HG03045 (cell line): ENCODE measurements around the gene UBE2E2.

ENCODE experiments used
- ATAC-seq: cut with Tn5 transposase; IDR thresholded peaks from one replicate; pipeline ENCODE4 v1.9.1; 2021; ENCODE audit warnings: mild to moderate bottlenecking, moderate library complexity; ENCODE audit not compliant: unreplicated experiment

Gene UBE2E2

DNA sequence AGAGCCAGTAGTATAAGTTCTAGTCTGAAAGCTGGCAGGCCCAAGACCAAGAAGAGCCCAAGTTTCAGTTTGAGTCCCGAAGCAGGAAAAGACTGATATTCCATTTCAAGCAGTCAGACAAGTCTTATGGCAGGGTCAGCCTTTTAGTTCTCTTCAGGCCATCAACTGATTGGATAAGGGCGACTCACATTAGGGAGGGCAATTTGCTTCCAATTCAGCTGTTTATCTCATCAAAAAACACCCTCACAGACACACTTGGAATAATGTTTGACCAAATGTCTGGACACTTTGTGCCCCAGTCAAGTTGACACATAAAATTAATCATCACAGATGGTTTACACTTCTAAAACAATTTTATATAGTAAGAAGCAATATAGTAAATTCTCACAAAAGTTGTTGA, 69.7 kb downstream of the UBE2E2 start:
- ATAC-seq, result no peak

DNA sequence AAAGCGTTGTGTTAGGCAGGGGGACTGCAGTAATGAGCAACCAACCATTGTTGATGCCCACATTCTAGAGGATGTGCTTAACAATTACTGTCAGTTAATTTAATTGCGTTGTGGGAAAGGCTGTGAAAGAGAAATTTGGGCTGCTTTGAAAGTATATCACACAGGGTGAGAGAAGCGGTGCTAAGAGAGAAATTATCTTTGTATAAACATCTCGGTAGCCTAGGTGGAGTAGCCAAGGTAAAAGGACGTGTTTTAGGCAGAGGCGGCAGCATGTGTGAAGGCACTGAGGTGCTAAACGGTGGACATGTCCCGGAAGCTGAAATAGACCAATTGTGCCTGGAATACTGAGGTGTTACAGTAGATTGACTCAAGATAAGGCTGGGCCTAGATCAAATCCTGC, 71.9 kb downstream of the UBE2E2 start:
- no peak for ATAC-seq

DNA sequence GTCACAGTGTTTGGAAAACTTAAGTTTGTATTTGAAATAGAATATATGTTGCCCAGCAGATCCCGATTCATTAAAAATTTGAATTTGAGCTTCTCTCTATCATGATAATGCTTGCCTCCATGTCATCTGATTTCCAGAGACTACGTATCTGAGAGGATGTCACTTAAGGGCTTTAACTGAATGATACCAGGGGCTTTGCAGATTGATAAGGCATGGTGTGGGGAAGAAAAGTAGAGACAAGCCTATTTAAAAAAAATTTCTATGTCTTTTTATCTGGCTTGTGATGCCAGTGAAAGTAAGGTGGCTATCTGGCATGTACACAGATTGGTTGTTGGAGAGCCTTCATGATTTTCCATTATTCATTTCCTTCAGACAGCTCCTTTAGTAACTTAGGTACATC, 72.7 kb downstream of the UBE2E2 start:
- ATAC-seq, result no peak

DNA sequence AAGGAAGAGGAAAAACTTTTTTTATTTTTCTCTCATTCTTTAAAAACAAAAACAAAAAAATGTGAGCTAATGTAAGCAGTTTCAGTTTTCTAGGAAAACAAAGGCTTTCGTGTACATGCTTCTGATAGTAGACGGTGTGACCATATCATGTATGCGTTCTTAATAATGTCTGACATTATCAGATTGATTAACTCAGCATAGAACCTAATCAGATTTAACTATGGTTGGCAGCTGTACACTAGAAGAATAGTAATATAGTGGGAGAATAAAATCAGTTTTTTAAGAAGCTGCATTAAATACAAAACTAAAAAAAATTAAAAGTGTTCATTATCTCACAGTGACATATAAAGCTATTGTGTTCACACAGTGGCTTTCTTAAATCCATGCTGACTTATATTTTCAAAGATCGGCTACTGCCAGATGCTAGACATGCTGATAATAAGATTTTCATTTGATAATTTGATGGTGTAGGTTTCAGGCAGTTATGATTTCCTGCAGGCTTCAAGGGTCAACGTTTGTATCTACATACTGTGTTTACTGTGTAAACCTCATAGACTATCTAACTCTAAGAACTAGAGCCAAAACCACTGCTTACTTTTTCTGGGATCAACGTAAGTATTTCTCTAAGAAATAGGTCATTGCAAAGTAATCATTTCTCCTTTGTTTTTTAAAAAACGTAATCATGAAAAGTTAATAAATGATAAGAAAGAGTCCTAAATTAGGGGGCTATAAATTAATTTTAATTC, 74.0 kb downstream of the UBE2E2 start:
- no peak for ATAC-seq

DNA sequence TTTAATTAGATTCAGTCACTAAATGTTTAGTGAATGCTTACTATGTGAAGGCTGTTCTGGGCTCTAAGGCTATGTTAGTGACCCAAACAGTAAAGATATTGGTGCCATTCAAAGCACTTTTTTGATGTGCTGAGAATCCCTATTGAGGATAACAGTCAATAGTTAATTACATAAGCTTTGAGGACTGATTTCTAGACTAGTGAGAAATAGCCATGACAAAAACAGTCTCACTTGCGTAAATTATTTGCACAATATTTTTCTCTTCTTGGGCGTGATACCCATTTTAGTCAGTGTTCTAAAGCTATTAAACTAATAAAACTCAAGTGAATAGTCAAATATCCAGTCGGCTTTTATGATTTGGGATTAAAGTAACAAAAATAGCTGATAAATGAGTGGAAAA, 74.6 kb downstream of the UBE2E2 start:
- ATAC-seq, result no peak

DNA sequence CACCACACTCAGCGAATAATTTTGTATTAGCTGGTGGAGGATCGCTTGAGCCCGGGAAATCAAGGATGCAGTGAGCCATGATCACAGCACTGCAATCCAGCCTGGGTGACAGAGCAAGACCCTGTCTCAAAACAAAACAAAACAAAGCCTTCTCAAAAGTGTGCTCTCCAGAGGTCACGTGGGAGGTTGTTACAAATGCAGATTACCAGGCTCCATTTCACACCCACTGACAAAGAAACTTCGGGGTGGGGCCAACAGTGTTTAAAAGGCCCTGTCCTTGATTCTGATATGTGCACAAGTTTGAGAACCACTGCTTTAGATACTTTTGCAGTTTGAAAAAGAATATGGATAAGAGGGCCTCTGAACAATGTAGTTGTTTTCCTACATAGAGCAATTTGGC, 80.5 kb downstream of the UBE2E2 start:
- ATAC-seq, result no peak

DNA sequence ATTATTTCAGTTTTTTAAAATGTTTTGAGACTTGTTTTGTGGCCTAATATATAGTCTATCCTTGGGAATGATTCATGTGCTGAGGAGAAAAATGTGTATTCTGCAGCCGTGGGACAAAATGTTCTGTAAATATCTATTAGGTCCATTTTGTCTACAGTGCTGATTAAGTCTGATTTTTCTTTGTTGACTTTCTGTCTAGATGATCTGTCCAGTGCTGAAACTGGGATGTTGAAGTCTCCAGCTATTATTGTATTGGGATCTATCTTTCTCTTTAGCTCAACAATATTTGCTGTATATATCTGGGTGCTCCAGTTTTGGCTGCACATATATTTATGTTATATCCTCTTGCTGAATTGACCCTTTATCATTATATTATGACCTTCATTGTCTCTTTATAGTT, 85.2 kb downstream of the UBE2E2 start:
- no peak for ATAC-seq

DNA sequence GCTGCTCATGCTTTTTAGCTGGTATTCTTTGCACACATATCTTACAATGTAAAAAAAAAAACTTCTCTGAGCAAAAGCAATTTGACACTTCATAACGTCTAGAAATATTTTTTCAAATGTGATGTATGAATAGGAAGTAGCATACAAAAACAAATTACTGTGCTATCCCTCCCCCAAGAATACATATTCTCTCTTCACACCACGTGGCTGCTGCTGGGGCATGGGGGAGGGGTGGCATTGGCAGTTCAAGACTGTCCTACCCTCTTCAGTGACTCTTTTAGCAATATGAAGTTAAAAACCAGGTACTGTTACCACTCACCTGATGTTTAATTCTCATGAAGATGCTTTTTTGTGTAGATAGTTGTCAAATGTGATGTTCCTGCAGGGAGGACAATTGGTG, 85.6 kb downstream of the UBE2E2 start:
- ATAC-seq, result no peak

DNA sequence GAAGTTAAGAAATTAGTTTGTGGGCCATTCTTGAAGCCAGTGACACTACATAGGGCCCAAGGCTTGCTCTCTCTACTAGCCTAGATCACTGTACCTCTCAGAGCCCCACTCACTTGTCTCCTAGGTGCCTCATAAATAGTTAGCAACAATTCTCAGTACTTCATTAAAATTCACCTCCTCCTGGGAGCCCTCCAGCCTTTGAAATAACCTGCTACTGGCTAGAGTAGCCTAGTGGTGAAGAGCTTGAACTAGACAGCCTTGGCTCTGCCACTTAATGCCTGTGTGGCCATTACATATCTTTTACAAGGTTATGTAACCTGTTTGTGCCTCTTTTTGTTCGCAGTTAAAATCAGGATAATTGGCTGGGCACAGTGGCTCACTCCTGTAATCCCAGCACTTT, 89.3 kb downstream of the UBE2E2 start:
- no peak for ATAC-seq

DNA sequence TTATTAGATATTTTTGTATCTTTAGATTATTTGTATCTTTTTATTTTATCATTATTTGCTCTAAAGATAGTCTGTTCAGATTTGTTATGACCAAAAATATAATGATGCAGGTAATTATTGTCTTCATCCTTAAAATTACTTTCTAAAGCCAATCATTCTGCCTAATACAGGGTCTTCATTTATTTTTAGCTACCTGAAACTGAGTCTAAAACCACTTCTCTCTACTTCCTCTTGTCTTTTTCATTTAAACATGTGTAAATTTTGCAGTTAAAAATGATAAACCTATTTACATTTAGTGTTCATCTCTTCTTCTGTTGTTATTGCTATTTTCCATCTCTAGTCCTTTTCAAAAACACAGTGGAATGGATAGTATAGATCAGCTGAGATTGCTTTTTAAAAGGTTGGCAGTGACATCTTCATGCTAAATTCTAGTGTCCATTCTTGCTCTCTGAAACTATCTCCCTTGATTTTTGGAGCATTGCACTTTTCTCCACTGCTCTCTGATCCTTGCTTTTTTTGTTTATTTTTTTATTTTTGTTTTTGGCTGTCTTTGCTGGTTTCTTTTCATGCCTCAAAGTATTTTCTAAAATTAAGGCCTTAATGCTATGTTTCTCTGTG, 91.8 kb downstream of the UBE2E2 start:
- ATAC-seq, result no peak

DNA sequence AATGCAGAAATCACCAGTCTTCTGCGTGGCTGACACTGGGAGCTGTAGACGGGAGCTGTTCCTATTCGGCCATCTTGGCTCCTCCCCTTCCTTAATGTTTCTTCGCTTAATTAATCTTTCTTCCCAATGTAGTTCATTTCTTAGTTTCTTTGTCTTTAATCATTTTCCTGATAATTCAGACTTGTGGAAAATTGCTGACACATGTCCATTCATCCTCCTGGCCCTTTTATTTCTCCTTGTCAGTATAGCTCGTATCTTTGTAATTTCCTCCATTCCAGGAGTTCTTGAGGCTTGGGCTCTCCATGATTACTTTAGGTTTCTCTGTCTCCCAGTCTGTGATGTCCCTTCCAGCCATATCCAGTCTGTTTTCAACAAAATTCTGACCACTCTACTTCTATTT, 98.7 kb downstream of the UBE2E2 start:
- ATAC-seq, result no peak

DNA sequence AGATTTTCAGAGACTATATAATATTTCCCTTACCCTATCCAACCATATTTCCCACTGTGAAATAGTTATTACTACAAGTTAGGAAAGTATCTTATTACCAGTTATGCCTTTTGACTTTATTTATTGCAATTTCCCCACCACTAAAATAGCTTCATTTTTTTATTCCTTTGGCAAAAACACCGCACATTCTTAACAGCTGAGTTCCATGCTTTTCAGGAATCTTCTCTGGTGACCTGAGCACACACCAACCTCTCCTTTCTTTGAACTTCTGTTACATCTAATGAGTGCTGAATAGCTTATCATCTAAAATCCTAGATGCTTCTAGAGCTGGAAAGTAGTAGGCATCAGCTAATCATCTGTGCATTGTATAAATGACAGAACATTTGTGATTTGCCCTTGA, 99.1 kb downstream of the UBE2E2 start:
- ATAC-seq, result no peak

DNA sequence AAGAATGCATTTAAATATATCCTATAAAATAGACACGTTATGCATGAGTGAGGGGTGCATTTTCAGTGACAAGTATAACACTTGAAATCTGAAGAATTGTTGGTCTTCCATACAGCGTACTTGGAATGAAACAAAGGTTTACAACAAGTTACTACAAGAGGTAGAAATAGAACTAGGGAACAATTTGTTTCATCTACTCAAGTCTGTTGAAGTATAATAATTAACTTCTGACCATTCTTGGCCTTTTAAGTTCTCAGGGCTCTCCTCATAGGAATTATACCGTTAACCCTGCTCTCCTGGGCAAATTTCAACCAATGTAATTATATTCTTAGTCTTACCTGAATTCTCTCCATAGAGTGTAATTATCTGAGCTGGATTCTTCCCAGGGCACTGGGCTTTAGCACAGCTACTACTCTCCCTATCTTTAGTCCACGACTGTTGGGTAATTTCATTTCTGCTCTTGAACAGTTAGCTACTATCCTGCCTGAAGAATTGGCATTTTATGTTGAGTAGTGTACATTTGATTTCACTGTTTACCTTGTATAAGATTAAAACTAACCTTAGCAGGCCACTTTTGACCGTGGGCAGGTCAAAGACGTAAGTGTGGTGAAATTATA, 100.6 kb downstream of the UBE2E2 start:
- no peak for ATAC-seq

DNA sequence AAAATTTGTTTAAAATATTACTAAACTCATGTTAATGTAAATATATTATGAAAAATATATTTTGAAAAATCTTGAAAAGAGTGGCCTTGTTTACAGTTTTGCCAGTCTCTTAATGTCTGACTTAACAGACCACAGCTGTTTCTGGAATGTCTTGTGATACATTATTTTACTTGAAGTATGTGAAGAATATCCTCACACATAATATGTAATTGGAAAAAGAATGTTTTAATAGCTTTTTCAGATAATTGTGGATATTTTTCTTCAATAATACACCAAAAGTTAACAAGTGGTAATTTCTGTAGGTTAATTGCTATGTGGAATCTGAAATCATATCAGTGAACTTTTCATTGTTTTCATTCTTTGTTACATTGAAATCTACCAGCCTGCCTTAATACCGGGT, 101.3 kb downstream of the UBE2E2 start:
- no peak for ATAC-seq

DNA sequence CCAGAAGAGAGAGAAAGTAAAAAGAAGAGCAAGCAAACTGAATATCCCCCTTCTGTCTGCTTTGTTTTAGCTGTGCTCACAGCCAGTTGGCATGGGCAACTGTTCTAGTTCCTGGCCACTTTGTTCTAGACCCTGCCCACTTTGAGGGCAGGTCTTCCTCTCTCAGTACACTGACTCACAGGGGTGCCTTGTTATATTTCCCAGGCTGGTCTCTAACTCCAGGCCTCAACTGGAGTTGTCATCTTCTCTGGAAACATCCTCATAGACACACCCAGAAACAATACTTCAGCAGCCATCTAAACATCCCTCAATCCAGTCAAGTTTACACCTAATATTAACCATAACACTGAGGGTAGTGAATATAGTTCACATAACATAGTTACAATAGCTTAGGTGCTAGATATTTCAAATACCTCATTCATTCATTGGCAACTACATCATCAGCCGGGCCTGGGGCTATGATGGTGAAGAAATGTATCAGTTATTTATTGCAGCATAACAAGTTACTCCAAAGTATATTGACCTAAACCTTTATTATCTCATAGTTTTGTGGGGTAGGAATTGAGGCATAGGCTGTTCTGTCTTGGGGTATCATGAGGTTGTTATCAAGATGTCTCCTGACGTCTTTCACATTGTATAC, 106.0 kb downstream of the UBE2E2 start:
- ATAC-seq, result no peak

DNA sequence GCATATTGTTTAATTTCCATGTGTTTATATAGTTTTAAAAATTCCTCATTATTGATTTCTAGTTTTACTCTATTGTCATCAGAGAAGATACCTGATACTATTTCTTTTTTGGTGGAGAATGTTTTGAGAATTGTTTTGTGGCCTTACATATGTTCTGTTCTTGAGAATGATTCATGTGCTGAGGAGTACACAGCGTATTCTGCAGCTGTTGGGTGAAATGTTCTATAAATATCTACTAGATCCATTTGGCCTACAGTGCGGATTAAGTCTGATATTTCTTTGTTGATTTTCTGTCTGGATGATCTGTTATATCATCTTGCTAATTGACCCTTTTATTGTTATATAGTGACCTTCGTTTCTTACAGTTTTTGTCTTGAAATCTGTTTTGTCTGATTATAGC, 109.7 kb downstream of the UBE2E2 start:
- no peak for ATAC-seq

DNA sequence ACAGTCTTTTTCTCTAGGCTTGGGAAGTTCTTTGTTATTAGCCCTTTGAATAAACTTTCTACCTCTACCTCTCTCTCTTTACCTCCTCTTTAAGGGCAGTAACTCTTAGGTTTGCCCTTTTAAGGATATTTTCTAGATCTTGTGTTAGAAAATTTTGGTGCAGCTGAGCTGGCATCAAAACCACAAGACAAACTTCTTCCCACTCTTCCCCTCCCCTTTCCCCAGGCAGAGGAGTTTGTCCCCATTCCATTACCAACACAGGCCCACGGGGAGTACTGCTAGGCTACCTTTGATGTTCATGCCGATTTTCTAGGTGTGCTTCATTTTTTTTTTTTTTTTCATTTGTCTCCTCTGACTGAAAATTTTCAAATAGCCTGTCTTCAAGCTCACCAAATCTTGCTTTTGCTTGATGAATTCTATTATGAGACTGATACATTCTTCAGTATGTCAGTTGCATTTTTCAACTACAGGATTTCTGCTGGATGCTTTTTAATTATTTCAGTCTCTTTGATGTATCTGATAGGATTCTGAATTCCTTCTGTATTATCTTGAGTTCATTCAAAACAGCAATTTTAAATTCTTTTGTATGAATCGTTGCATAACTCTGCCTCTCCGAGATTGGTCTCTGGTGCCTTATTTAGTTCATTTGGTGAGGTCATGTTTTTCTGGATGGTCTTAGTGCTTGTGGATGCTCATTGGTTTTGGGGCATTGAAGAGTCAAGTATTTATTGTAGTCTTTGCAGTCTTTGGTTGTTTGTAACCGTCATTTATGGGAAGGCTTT, 112.0 kb downstream of the UBE2E2 start:
- ATAC-seq, result no peak

DNA sequence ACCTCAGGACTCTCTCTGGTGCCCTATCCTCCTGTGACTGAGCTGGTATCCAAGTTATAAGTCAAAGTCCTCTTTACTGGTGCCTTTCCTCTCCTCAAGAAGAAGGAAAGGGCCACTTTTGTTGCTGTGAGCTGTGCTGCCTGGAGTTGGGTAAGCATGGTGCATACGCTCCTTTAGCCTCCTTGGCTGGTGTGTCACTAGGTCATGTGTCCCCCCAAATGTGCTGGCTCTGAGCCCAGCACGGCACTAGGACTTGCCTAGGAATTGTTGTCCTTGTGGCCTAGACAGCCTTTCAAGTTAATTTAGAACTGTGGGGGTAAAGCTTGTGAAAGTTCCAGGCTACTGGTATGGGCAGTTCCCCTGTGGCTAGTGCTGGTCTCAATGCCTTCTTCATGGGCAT, 113.8 kb downstream of the UBE2E2 start:
- ATAC-seq, result no peak

DNA sequence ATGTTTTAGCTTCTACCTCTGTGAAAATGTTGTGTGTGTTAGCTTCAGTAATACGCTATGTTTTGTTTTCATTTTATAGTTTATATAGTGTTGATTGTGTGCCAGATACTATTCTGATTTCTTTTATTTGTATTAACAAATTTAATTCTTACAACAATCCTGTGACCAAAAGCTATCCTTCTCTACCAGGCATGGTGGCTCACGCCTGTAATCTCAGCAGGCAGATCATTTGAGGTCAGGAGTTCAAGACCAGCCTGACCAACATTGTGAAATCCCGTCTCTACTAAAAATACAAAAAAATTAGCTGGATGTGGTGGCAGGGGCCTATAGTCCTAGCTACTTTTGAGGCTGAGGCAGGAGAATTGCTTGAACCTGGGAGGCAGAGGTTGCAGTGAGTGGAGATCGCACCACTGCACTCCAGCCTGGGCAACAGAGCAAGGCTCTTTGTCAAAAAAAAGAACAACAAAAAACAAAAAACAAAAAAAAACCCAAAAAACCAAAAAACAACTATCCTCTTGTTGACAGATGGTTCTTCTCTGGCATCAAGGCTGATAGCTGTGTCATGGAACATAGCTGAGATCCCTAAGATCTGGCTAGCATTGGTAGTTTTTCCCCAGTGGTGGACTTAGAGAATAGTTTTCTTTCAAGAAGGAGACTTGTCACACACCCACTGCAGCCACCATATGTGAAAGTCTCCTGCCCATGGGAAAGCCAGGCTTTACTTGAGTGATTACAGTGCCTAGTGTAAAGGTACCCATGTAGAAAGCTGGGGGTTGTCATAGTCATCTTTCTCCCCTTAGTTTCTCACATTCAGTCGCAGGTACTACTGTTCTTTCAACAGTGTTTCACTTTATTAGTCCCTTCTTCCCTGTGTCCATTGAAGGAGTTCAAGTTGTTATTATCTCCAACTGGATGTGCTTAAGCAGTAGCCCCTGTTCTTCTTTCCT, 116.5 kb downstream of the UBE2E2 start:
- ATAC-seq, result no peak
